Camera-type eye (tissue), 1 donor: ENCODE results near the gene MYH15. TPM values are rescaled to one million over a fixed set of nuclear protein-coding genes. Genes with fewer than 3 reads are reported as not detected.

Source experiments
- total RNA-seq: library from RNA; depleted of rRNA; stranded (reverse); fragments of >200 nt; gene quantifications from one replicate; pipeline ENCODE4 v1.2.3, GENCODE V29; 2014

Gene MYH15
- total RNA-seq = 58.3 TPM

GRCh38 chr3:108510496-108510895 lies at the start of gene MYH15:
Gene MYH15 (minus strand): TSS chr3:108510596. CDS start chr3:108510530, 66 bp downstream.

Other genes with a start within 250 kb of the MYH15 start
- gene HHLA2, start 214.0 kb downstream of the MYH15 start, total RNA-seq = not detected
- 18.5 TPM for gene CIP2A, start 78.8 kb upstream of the MYH15 start, total RNA-seq
- 51.1 TPM for gene DZIP3, start 79.1 kb upstream of the MYH15 start, total RNA-seq
- gene RETNLB, start 246.8 kb upstream of the MYH15 start, total RNA-seq = not detected